HCT116 (cell line): ENCODE results near the gene NMUR1. TPM values are rescaled to one million over a fixed set of nuclear protein-coding genes. Genes with fewer than 3 reads are reported as not detected.

Experiments used
- ATAC-seq: fragments of 200-7000 bp; cut with Tn5 transposase; 2 replicates; pipeline ENCODE4 v1.9.1; 2020; ENCODE audit warnings: mild to moderate bottlenecking, moderate library complexity
- BruUV-seq: library from RNA; stranded (reverse); fragments of 400-500 nt; replicated peaks from 2 replicates; lab custom pipeline; 2021; lab: Mats Ljungman, UMichigan
- CTCF ChIA-PET: fragments of 300-600 bp; sonication (Branson Sonifier 250); formaldehyde crosslinking; loops from one replicate; lab custom pipeline; 2021; ENCODE audit warnings: antibody characterized with exemption; lab: Charles Lee
- POLR2A ChIA-PET: fragments of 300-600, 350-600 bp; sonication (Branson Sonifier 250); formaldehyde crosslinking; loops from one replicate; lab custom pipeline; 2021; ENCODE audit warnings: antibody characterized with exemption; lab: Charles Lee
- RAD21 ChIA-PET, 2 experiments: fragments of 300-600 bp; sonication (Branson Sonifier 250); formaldehyde crosslinking; loops; one replicate each; lab custom pipeline; 2023; ENCODE audit warnings: low total read pairs in 2 of 2; ENCODE audit not compliant: uncharacterized antibody in 2 of 2, unreplicated experiment in 2 of 2, low non-redundant PET in 1 of 2; lab: Charles Lee
- DNase-seq: peaks from one replicate; pipeline ENCODE4 v3.0.0-alpha.2; 2010; ENCODE audit warnings: low read depth, low spot score
- H2AFZ ChIP-seq: fragments of 200-600 bp; shearing (Covaris generic), sonication (generic); 2 replicates; pipeline ENCODE4 v1.6.1; 2017; ENCODE audit warnings: low read depth, mixed run types, mixed read lengths, antibody characterized with exemption, low read length; ENCODE audit not compliant: poor library complexity, severe bottlenecking
- H3K27ac ChIP-seq: 2 replicates; pipeline ENCODE4 v1.5.1; 2012; ENCODE audit warnings: low read depth, low read length
- H3K27me3 ChIP-seq: fragments of 200-600 bp; sonication (generic); 2 replicates; pipeline ENCODE4 v1.6.1; 2016; ENCODE audit warnings: mixed run types, low read length, mixed read lengths; ENCODE audit not compliant: insufficient read depth
- H3K36me3 ChIP-seq, 2 experiments: fragments of 200-500 bp in 1 of 2; fragments of 200-600 bp in 1 of 2; sonication (Bioruptor generic) in 1 of 2; sonication (generic) in 1 of 2; 2 replicates each; pipeline versions ENCODE4 v1.5.1 to v1.6.1; 2014 to 2016; ENCODE audit warnings: low read length in 2 of 2, inconsistent platforms in 1 of 2, mixed read lengths in 1 of 2, mixed run types in 1 of 2; ENCODE audit not compliant: insufficient read depth in 2 of 2, control insufficient read depth in 1 of 2
- H3K4me1 ChIP-seq, 2 experiments: fragments of 200-600 bp in 1 of 2; sonication (generic) in 1 of 2; 2 replicates each; pipeline versions ENCODE4 v1.5.1 to v1.6.1; 2012 to 2017; ENCODE audit warnings: low read length in 2 of 2, inconsistent platforms in 1 of 2, mild to moderate bottlenecking in 1 of 2, mixed read lengths in 1 of 2, mixed run types in 1 of 2, moderate library complexity in 1 of 2; ENCODE audit not compliant: insufficient read depth in 2 of 2, control insufficient read depth in 1 of 2
- H3K4me2 ChIP-seq: fragments of 200-600 bp; sonication (generic); 2 replicates; pipeline ENCODE4 v1.6.1; 2017; ENCODE audit warnings: mixed run types, low read length, mixed read lengths
- H3K4me3 ChIP-seq, 2 experiments: fragments of 200-600 bp in 1 of 2; sonication (generic) in 1 of 2; replicated peaks in 1 of 2; 2 replicates each; pipeline ENCODE4 v1.5.1; 2011 to 2016; ENCODE audit warnings: low read length in 2 of 2, control low read depth in 1 of 2, low read depth in 1 of 2, mild to moderate bottlenecking in 1 of 2, mixed read lengths in 1 of 2, mixed run types in 1 of 2
- H3K79me2 ChIP-seq: fragments of 200-600 bp; sonication (generic); 2 replicates; pipeline ENCODE4 v1.6.1; 2017; ENCODE audit warnings: mild to moderate bottlenecking, mixed run types, low read length, moderate library complexity, mixed read lengths; ENCODE audit not compliant: insufficient read depth
- H3K9ac ChIP-seq: fragments of 200-600 bp; sonication (generic); 2 replicates; pipeline ENCODE4 v1.6.1; 2016; ENCODE audit warnings: low read length, mixed read lengths
- H3K9me2 ChIP-seq: fragments of 200-600 bp; sonication (generic), shearing (Covaris generic); 2 replicates; pipeline ENCODE4 v1.6.1; 2017; ENCODE audit warnings: mixed run types, mild to moderate bottlenecking, moderate library complexity; ENCODE audit not compliant: insufficient read depth
- H3K9me3 ChIP-seq, 2 experiments: fragments of 200-500 bp in 1 of 2; fragments of 200-600 bp in 1 of 2; sonication (Bioruptor generic) in 1 of 2; sonication (generic) in 1 of 2; 2 replicates each; pipeline ENCODE4 v1.6.1; 2014 to 2017; ENCODE audit warnings: low read length in 2 of 2, mixed read lengths in 2 of 2, inconsistent platforms in 1 of 2, low read depth in 1 of 2, mild to moderate bottlenecking in 1 of 2, mixed run types in 1 of 2, moderate library complexity in 1 of 2; ENCODE audit not compliant: control insufficient read depth in 1 of 2, insufficient read depth in 1 of 2
- H4K20me1 ChIP-seq: fragments of 200-600 bp; sonication (generic), shearing (Covaris generic); 2 replicates; pipeline ENCODE4 v1.6.1; 2017; ENCODE audit warnings: mixed run types, mild to moderate bottlenecking, moderate library complexity; ENCODE audit not compliant: insufficient read depth
- CEBPB ChIP-seq: IDR thresholded peaks from 2 replicates; pipeline ENCODE4 v1.6.1; 2012; ENCODE audit warnings: low read depth
- CTCF ChIP-seq, 3 experiments: fragments of 200-600 bp in 1 of 3; sonication (generic) in 1 of 3; IDR thresholded peaks in 2 of 3; conservative IDR thresholded peaks in 1 of 3; 2 replicates each; pipeline ENCODE4 v1.5.1; 2012 to 2017; ENCODE audit warnings: low read depth in 2 of 3, low read length in 2 of 3, antibody characterized with exemption in 1 of 3, borderline replicate concordance in 1 of 3, control low read depth in 1 of 3, mild to moderate bottlenecking in 1 of 3, mixed read lengths in 1 of 3, mixed run types in 1 of 3, moderate library complexity in 1 of 3; ENCODE audit not compliant: insufficient read depth in 1 of 3
- FOSL1 ChIP-seq: IDR thresholded peaks from 2 replicates; pipeline ENCODE4 v1.6.1; 2012; ENCODE audit warnings: low read depth
- RAD21 ChIP-seq: IDR thresholded peaks from 2 replicates; pipeline ENCODE4 v1.6.1; 2012; ENCODE audit warnings: low read depth, mild to moderate bottlenecking
- REST ChIP-seq: IDR thresholded peaks from 2 replicates; pipeline ENCODE4 v1.6.1; 2012; ENCODE audit warnings: low read depth
- SIN3A ChIP-seq: IDR thresholded peaks from 2 replicates; pipeline ENCODE4 v1.6.1; 2012; ENCODE audit warnings: low read depth
- TCF7L2 ChIP-seq: IDR thresholded peaks from 2 replicates; pipeline ENCODE4 v1.7.0; 2011; ENCODE audit warnings: borderline replicate concordance, inconsistent platforms; ENCODE audit not compliant: insufficient read depth, insufficient read length; ENCODE audit errors: extremely low read depth
- YY1 ChIP-seq: IDR thresholded peaks from 2 replicates; pipeline ENCODE4 v1.6.1; 2011; ENCODE audit warnings: low read length, low read depth, moderate library complexity, mild to moderate bottlenecking; ENCODE audit not compliant: insufficient replicate concordance; ENCODE audit errors: extremely low read depth
- ZFX ChIP-seq: fragments of 450-650 bp; IDR thresholded peaks from 2 replicates; pipeline ENCODE4 v1.6.1; 2017
- ZNF274 ChIP-seq: fragments of 200-500 bp; sonication (Bioruptor generic); IDR thresholded peaks from 2 replicates; pipeline ENCODE4 v1.6.1; 2014; ENCODE audit warnings: mild to moderate bottlenecking, low read depth, low read length, inconsistent platforms
- intact Hi-C: fragments of 100-400 bp; cut with micrococcal nuclease; formaldehyde crosslinking; loops from 2 replicates; pipeline ENCODE4 v1.10.0; 2022
- total RNA-seq: library from RNA; stranded (reverse); gene quantifications from one replicate; pipeline ENCODE4 v1.2.1, GENCODE V29; 2021; ENCODE audit not compliant: unreplicated experiment

Gene NMUR1
- total RNA-seq, 1 experiment from 2014 or later, result not detected

GRCh38 chr2:231488331-231488730 is 41.9 kb downstream of the NMUR1 start:
- ATAC-seq, result no peak
- Histone ChIP-seq H3K4me1 (no peaks in the 10 kb centered on the region), H3K9me3 (no peaks in the 10 kb centered on the region), H3K4me3 (no peak overlapping the region), H3K27ac (no peak overlapping the region), H3K9ac (no peak overlapping the region), H3K4me2 (no peak overlapping the region), H4K20me1 (no peaks in the 10 kb centered on the region), H3K79me2 (no peaks in the 10 kb centered on the region), H3K36me3 (no peaks in the 10 kb centered on the region), H3K9me2 (no peaks in the 10 kb centered on the region), H2AFZ (no peak overlapping the region), H3K27me3 (no peaks in the 10 kb centered on the region)
- intact Hi-C loops, result no loop called here
- ChIA-PET CTCF (no interaction called here), POLR2A (interaction anchor here (1.7 kb wide), 1 partner anchor 24 kb away, joined by 3 read pairs; the partner anchor contains the start of gene NCL), RAD21 (no interaction called here)
- no peak for DNase-seq
- TF ChIP-seq FOSL1, result no peak
- no peak for TF ChIP-seq RAD21
- TF ChIP-seq CEBPB, result no peak
- no peak for TF ChIP-seq YY1
- no TSS peak for BruUV-seq

- Histone ChIP-seq H3K9me2 (no peaks in the 10 kb centered on the region), H3K9ac (no peak overlapping the region), H3K4me3 (no peak overlapping the region), H4K20me1 (no peaks in the 10 kb centered on the region), H3K9me3 (no peaks in the 10 kb centered on the region), H2AFZ (no peak overlapping the region), H3K36me3 (no peaks in the 10 kb centered on the region), H3K27ac (no peak overlapping the region), H3K27me3 (no peaks in the 10 kb centered on the region), H3K4me1 (peaks cover 0 to 7% of the 10 kb centered on the region in 2 experiments; a peak in 1 of 4 replicates), H3K79me2 (no peaks in the 10 kb centered on the region), H3K4me2 (no peak overlapping the region)
- intact Hi-C loops, result no loop called here
- CTCF ChIA-PET, result no interaction called here
- ATAC-seq (no peak), DNase-seq (no peak)
- RAD21 ChIA-PET, result no interaction called here
- POLR2A ChIA-PET, result interaction anchor here (1.7 kb wide), 1 partner anchor 22 kb away, joined by 3 read pairs; the partner anchor contains the start of gene NCL
- no peak for TF ChIP-seq FOSL1
- no peak for TF ChIP-seq CTCF (IDR thresholded peaks at IDR 0.05 in 2 of 3, conservative IDR thresholded peaks at IDR 0.05 in 1 of 3; ENCODE audit: borderline replicate concordance in 1 of 3, insufficient read depth in 1 of 3, low read depth in 2 of 3, low read length in 2 of 3)
- no peak for TF ChIP-seq ZNF274
- TF ChIP-seq REST, result no peak
- TF ChIP-seq SIN3A, result no peak
- no peak for TF ChIP-seq ZFX
- TF ChIP-seq TCF7L2, result no peak
- no peak for TF ChIP-seq RAD21
- BruUV-seq, result no TSS peak
Measured at GRCh38 chr2:231486851-231487596, 43.2 kb downstream of the NMUR1 start.
